ENCODE measurements around the gene PYGO2. TPM values are rescaled to one million over a fixed set of nuclear protein-coding genes. Genes with fewer than 3 reads are reported as not detected.

The PYGO2 gene
- total and polyA plus RNA-seq, 7 experiments from 2014 or later = 33.0 to 69.5 (median 46.2) TPM

DNA sequence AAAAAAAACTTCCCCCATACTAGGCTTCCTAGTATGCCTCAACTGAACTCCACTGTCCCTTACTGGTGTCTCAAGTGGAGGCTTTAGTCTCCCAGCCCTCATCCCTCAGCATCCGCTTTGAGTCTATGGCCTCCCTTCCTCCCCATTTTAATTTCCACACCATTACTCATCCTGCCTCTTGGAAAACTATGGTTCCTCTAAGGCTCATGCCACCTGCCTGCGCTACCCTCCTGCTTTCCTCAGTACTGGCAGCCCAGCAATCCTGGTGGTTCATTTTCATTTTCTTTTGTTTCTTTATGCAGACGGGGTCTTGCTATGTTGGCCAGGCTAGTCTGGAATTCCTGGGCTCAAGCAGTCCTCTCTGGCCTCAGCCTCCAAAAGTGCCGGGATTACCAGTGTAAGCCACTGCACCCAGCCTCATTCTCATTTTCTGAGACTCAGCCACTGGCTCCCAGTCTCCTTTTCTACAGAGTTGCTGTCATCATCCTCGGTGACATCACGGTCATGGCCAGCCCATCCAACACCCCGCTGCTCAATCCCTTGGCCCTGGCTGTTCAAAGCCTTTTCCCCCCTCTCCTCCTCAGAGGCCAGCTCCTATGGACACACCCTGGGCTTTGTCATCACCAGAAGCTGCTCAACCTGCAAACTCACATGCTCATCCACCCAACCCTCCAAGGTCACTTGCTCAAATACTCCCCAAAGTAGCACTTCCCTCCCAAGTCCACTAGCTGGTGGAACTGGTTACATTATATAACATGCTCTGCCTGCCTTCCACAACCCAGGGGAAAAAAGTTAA is 22.8 kb downstream of the PYGO2 start:
- H3K27me3 Mint-ChIP-seq = no peaks in the 10 kb centered on the region
- DNase-seq = no peak
- peak overlapping the region; percentile 85 to 100 (median 99) for H3K27ac Mint-ChIP-seq
- Histone ChIP-seq H3K27ac (ENCODE audit: low read depth, low read length) (peak overlapping the region; percentile 97), H3K27me3 (ENCODE audit: control insufficient read depth in 2 of 2, insufficient read depth in 2 of 2, low read length in 2 of 2) (no peaks in the 10 kb centered on the region), H3K4me1 (ENCODE audit: control insufficient read depth in 2 of 2, insufficient read depth in 2 of 2, low read length in 2 of 2) (peaks cover 46 to 58% of the 10 kb centered on the region in 2 donors), H3K36me3 (ENCODE audit: control insufficient read depth in 2 of 3, insufficient read depth in 3 of 3, low read length in 3 of 3) (no peaks in the 10 kb centered on the region), H3K9me3 (ENCODE audit: control insufficient read depth in 2 of 3, low read length in 3 of 3) (no peaks in the 10 kb centered on the region), H3K4me3 (ENCODE audit: low read length) (no peak overlapping the region)
- intact Hi-C loops (cut with micrococcal nuclease) = loop anchor here (5.0 to 10.0 kb wide), 5 partner anchors 152 to 614 kb away; partner anchors contain the start of genes AQP10 (in 1 of the 2) and ATP8B2 (in 1 of the 2)
- ChIA-PET POLR2A (interaction anchor here (0.7 to 4.1 kb wide), 7 partner anchors 8 to 155 kb away, joined by 3 to 93 read pairs (median 4); partner anchors contain the start of genes PBXIP1 and PYGO2), CTCF (interaction anchor here (0.9 to 1.7 kb wide), 3 partner anchors 11 to 22 kb away, joined by 3 to 4 read pairs (median 3); partner anchors contain the start of gene PYGO2)
- peaks cover 0 to 2% (median 0%) of the 10 kb centered on the region in 11 donors for H3K9me3 Mint-ChIP-seq
- H3K36me3 Mint-ChIP-seq = peaks cover 0 to 6% (median 0%) of the 10 kb centered on the region in 5 donors
- no peak for ATAC-seq
- peaks cover 57 to 87% (median 72%) of the 10 kb centered on the region in 7 donors for H3K4me1 Mint-ChIP-seq
- H3K4me3 Mint-ChIP-seq = peak overlapping the region; percentile 29 to 95 (median 66)

DNA sequence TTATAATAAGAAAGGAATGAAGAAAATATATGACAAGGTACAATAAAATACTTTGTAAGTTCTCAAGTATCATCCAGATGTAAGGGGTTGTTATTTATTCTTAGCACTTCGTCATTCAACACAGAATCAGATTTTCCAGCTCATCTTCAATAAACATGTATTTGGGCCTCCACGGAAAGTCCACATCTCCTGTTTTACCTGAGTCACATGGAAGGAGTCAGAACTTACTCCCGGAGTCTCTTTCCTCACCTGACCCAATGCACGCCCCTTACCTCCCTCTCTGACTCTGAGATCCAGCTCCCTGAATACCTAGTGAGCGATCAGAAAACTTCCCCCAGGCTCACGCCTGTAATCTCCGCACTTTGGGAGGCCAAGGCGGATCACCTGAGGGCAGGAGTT is 23.6 kb downstream of the PYGO2 start:
- Histone ChIP-seq H3K27me3 (ENCODE audit: control insufficient read depth in 2 of 2, insufficient read depth in 2 of 2, low read length in 2 of 2) (no peaks in the 10 kb centered on the region), H3K4me1 (ENCODE audit: control insufficient read depth in 2 of 2, insufficient read depth in 2 of 2, low read length in 2 of 2) (peaks cover 39 to 50% of the 10 kb centered on the region in 2 donors), H3K36me3 (ENCODE audit: control insufficient read depth in 2 of 3, insufficient read depth in 3 of 3, low read length in 3 of 3) (no peaks in the 10 kb centered on the region), H3K27ac (ENCODE audit: low read depth, low read length) (peak overlapping the region; percentile 97), H3K9me3 (ENCODE audit: control insufficient read depth in 2 of 3, low read length in 3 of 3) (no peaks in the 10 kb centered on the region), H3K4me3 (ENCODE audit: low read length) (peak overlapping the region; percentile 68)
- ChIA-PET CTCF (interaction anchor here (0.9 to 2.0 kb wide), 3 partner anchors 11 to 63 kb away, joined by 3 to 9 read pairs (median 3); no protein-coding TSS in a partner anchor), POLR2A (interaction anchor here (0.6 to 4.1 kb wide), 7 partner anchors 9 to 332 kb away, joined by 3 to 93 read pairs (median 8); partner anchors contain the start of genes PBXIP1 and PYGO2)
- ATAC-seq = no peak
- H3K4me3 Mint-ChIP-seq = peak overlapping the region; percentile 86 to 99 (median 95)
- no peak for DNase-seq
- intact Hi-C loops (cut with micrococcal nuclease) = loop anchor here (1.0 to 10.0 kb wide), 22 partner anchors 17 to 717 kb away; partner anchors contain the start of genes ADAR (in 2 of the 2), EFNA4 (in 2 of the 2), UBAP2L (in 2 of the 2) and ZBTB7B (in 2 of the 2)
- H3K4me1 Mint-ChIP-seq = peaks cover 49 to 82% (median 64%) of the 10 kb centered on the region in 7 donors
- H3K9me3 Mint-ChIP-seq = peaks cover 0 to 2% (median 0%) of the 10 kb centered on the region in 11 donors
- H3K27me3 Mint-ChIP-seq = no peaks in the 10 kb centered on the region
- peak overlapping the region; percentile 96 to 100 (median 99) for H3K27ac Mint-ChIP-seq
- H3K36me3 Mint-ChIP-seq = peaks cover 0 to 8% (median 0%) of the 10 kb centered on the region in 5 donors

GRCh38 chr1:154937085-154937987 is 24.2 kb downstream of the PYGO2 start:
- Mint-ChIP-seq H3K27me3 (no peaks in the 10 kb centered on the region), H3K36me3 (peaks cover 0 to 8% (median 0%) of the 10 kb centered on the region in 5 donors), H3K27ac (peak overlapping the region; percentile 96 to 100 (median 99)), H3K4me3 (peak overlapping the region; percentile 86 to 99 (median 95)), H3K9me3 (peaks cover 0 to 2% (median 0%) of the 10 kb centered on the region in 11 donors), H3K4me1 (peaks cover 43 to 75% (median 57%) of the 10 kb centered on the region in 7 donors)
- peak overlapping the region; percentile 68 for H3K4me3 ChIP-seq (ENCODE audit: low read length)
- peak; percentile 85 for ATAC-seq
- no peaks in the 10 kb centered on the region for H3K9me3 ChIP-seq (ENCODE audit: control insufficient read depth in 2 of 3, low read length in 3 of 3)
- intact Hi-C loops (cut with micrococcal nuclease) = loop anchor here (1.0 to 10.0 kb wide), 22 partner anchors 18 to 717 kb away; partner anchors contain the start of genes ADAR (in 2 of the 2), EFNA4 (in 2 of the 2), UBAP2L (in 2 of the 2) and ZBTB7B (in 2 of the 2)
- ChIA-PET POLR2A (interaction anchor here (0.5 to 4.1 kb wide), 18 partner anchors 8 to 332 kb away, joined by 3 to 93 read pairs (median 4); partner anchors contain the start of genes FLAD1, PBXIP1 and PYGO2), CTCF (interaction anchor here (0.8 to 2.0 kb wide), 10 partner anchors 12 to 103 kb away, joined by 3 to 10 read pairs (median 4); partner anchors contain the start of genes FLAD1, PBXIP1 and PYGO2)
- H3K36me3 ChIP-seq (ENCODE audit: control insufficient read depth in 2 of 3, insufficient read depth in 3 of 3, low read length in 3 of 3) = no peaks in the 10 kb centered on the region
- no peaks in the 10 kb centered on the region for H3K27me3 ChIP-seq (ENCODE audit: control insufficient read depth in 2 of 2, insufficient read depth in 2 of 2, low read length in 2 of 2)
- peak overlapping the region; percentile 97 for H3K27ac ChIP-seq (ENCODE audit: low read depth, low read length)
- peaks cover 32 to 44% of the 10 kb centered on the region in 2 donors for H3K4me1 ChIP-seq (ENCODE audit: control insufficient read depth in 2 of 2, insufficient read depth in 2 of 2, low read length in 2 of 2)
- peak in 8 of 9 donors; percentile 84 to 98 (median 96) for DNase-seq

- peak within 1 kb of the TSS; percentile 97 for H3K27ac ChIP-seq (ENCODE audit: low read depth, low read length)
- Mint-ChIP-seq H3K27ac (peak within 1 kb of the TSS; percentile 96 to 100 (median 99)), H3K27me3 (no peaks in the 10 kb centered on the region), H3K4me1 (peaks cover 41 to 68% (median 50%) of the 10 kb centered on the region in 7 donors), H3K4me3 (peak within 1 kb of the TSS; percentile 86 to 99 (median 95)), H3K9me3 (peaks cover 0 to 2% (median 0%) of the 10 kb centered on the region in 11 donors), H3K36me3 (peaks cover 0 to 8% (median 0%) of the 10 kb centered on the region in 5 donors)
- H3K4me3 ChIP-seq (ENCODE audit: low read length) = peak within 1 kb of the TSS; percentile 68
- intact Hi-C loops (cut with micrococcal nuclease) = loop anchor here (1.0 to 10.0 kb wide), 25 partner anchors 19 to 716 kb away; partner anchors contain the start of genes ADAR (in 2 of the 2), EFNA4 (in 2 of the 2), UBAP2L (in 2 of the 2) and ZBTB7B (in 2 of the 2)
- H3K4me1 ChIP-seq (ENCODE audit: control insufficient read depth in 2 of 2, insufficient read depth in 2 of 2, low read length in 2 of 2) = peaks cover 25 to 38% of the 10 kb centered on the region in 2 donors
- DNase-seq = peak; percentile 84 to 99 (median 97)
- POLR2A ChIA-PET = interaction anchor here (0.6 to 4.1 kb wide), 21 partner anchors 8 to 332 kb away, joined by 3 to 93 read pairs (median 4); partner anchors contain the start of genes CKS1B, FLAD1, PBXIP1 and PYGO2
- H3K36me3 ChIP-seq (ENCODE audit: control insufficient read depth in 2 of 3, insufficient read depth in 3 of 3, low read length in 3 of 3) = peaks cover 0 to 3% (median 0%) of the 10 kb centered on the region in 3 experiments
- peak; percentile 92 for ATAC-seq
- H3K9me3 ChIP-seq (ENCODE audit: control insufficient read depth in 2 of 3, low read length in 3 of 3) = no peaks in the 10 kb centered on the region
- H3K27me3 ChIP-seq (ENCODE audit: control insufficient read depth in 2 of 2, insufficient read depth in 2 of 2, low read length in 2 of 2) = no peaks in the 10 kb centered on the region
- CTCF ChIA-PET = interaction anchor here (0.7 to 2.0 kb wide), 16 partner anchors 8 to 377 kb away, joined by 3 to 10 read pairs (median 5); partner anchors contain the start of genes FLAD1, LENEP, PBXIP1 and PYGO2
These were observed 25.0 kb downstream of the PYGO2 start, which contains the start of gene PMVK for GRCh38 chr1:154936555-154937084. PMVK (minus strand) TSS chr1:154936719; CDS start chr1:154936685, 34 bp downstream.

Data from naive thymus-derived CD4-positive, alpha-beta T cell (primary cell).